ENCODE data around the gene B4GALNT4.
"Not testable (repeated sequence)": the region's sequence is repeated elsewhere in the genome, so short reads cannot be mapped to it uniquely, and the experiment has no call there.

The B4GALNT4 gene

DNA sequence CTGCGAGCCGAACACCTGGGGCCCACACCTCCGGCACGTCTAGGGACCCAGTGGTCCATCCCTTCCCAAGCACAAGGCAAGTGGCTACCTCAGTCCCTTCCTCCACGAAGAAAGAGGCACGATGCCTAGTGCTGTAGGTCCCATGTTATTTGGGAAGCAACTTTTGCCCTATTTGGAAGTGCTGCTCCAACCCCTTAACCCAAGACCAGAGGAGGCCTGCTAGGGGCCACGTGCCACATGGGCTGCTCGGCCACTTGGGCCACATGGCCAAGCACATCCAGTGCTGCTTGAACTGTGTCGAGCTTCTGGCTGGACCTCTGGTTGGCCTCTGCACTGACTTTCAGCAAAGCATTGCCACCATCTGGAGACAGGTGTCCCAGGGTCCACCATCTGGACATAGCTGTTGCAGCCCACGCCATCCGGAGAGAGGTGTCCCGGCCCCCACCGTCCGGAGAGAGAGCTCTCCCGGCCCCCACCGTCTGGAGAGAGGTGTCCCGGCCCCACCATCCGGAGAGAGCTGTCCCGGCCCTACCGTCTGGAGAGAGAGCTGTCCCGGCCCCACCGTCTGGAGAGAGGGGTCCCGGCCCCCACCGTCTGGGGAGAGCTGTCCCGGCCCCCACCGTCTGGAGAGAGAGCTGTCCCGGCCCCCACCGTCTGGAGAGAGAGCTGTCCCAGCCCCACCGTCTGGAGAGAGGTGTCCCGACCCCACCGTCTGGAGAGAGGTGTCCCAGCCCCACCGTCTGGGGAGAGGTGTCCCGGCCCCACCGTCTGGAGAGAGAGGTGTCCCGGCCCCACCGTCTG is 6.5 kb upstream of the B4GALNT4 start:
- Histone ChIP-seq H3K36me3 (no peaks in the 10 kb centered on the region), H3K27ac (no peak overlapping the region)

DNA sequence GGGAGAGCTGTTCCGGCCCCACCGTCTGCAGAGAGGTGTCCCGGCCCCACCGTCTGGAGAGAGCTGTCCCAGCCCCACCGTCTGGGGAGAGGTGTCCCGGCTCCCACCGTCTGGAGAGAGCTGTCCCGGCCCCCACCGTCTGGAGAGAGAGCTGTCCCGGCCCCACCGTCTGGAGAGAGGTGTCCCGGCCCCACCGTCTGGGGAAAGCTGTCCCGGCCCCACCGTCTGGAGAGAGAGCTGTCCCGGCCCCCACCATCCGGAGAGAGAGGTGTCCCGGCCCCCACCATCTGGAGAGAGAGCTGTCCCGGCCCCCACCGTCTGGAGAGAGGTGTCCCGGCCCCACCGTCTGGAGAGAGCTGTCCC is 5.9 kb upstream of the B4GALNT4 start:
- H3K4me3 ChIP-seq (ENCODE audit: low read depth in 1 of 2, low read length in 1 of 2); H3K4me1 ChIP-seq (ENCODE audit: control insufficient read depth in 1 of 2, insufficient read depth in 1 of 2, low read depth in 1 of 2, low read length in 1 of 2); H3K9me3 ChIP-seq; H3K36me3 ChIP-seq; H3K27ac ChIP-seq: not testable (repeated sequence)
- H3K27me3 ChIP-seq = peaks cover 45% of the 10 kb centered on the region

More for the DNA sequence above, 6.5 kb upstream of the B4GALNT4 start:
- Histone ChIP-seq H3K4me1 (ENCODE audit: control insufficient read depth in 1 of 2, insufficient read depth in 1 of 2, low read depth in 1 of 2, low read length in 1 of 2) (no peaks in the 10 kb centered on the region), H3K9me3 (no peaks in the 10 kb centered on the region), H3K4me3 (ENCODE audit: low read depth in 1 of 2, low read length in 1 of 2) (no peak overlapping the region), H3K27me3 (peaks cover 45% of the 10 kb centered on the region)
- no peak for TF ChIP-seq CTCF (IDR thresholded peaks at IDR 0.05)

- H3K27me3 ChIP-seq = peaks cover 47% of the 10 kb centered on the region
- no peaks in the 10 kb centered on the region for H3K36me3 ChIP-seq
- TF ChIP-seq CTCF (IDR thresholded peaks at IDR 0.05) = no peak
- no peak overlapping the region for H3K27ac ChIP-seq
- no peak overlapping the region for H3K4me3 ChIP-seq (ENCODE audit: low read depth in 1 of 2, low read length in 1 of 2)
- no peaks in the 10 kb centered on the region for H3K9me3 ChIP-seq
- H3K4me1 ChIP-seq (ENCODE audit: control insufficient read depth in 1 of 2, insufficient read depth in 1 of 2, low read depth in 1 of 2, low read length in 1 of 2) = no peaks in the 10 kb centered on the region
Observed at GRCh38 chr11:363948-364761, 5.1 kb upstream of the B4GALNT4 start.

- TF ChIP-seq CTCF (IDR thresholded peaks at IDR 0.05) = no peak
- Histone ChIP-seq H3K27me3 (peaks cover 56% of the 10 kb centered on the region), H3K9me3 (no peaks in the 10 kb centered on the region), H3K27ac (no peak overlapping the region), H3K4me3 (ENCODE audit: low read depth in 1 of 2, low read length in 1 of 2) (no peak overlapping the region), H3K36me3 (no peaks in the 10 kb centered on the region), H3K4me1 (ENCODE audit: control insufficient read depth in 1 of 2, insufficient read depth in 1 of 2, low read depth in 1 of 2, low read length in 1 of 2) (no peaks in the 10 kb centered on the region)
Observed at GRCh38 chr11:364991-365725, 4.1 kb upstream of the B4GALNT4 start.

DNA sequence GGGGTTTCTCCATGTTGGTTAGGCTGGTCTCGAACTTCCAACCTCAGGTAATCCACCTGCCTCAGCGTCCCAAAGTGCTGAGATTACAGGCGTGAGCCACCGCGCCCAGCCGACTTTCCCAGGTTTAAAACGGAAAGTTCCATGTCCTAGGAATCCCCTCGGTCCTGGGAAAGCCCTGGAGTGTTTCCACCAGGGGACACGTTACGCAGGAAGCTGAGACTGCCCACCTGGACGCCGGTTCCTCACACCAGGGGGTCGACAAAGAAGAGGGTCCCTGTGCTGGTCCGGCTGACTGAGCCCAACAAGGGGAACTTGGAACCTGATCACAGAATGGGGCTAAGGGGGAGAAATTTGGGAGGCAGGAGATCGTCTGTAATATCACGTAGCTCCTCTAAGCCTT is 3.5 kb upstream of the B4GALNT4 start:
- no peaks in the 10 kb centered on the region for H3K36me3 ChIP-seq
- peaks cover 63% of the 10 kb centered on the region for H3K27me3 ChIP-seq
- H3K4me3 ChIP-seq (ENCODE audit: low read depth in 1 of 2, low read length in 1 of 2) = no peak overlapping the region
- H3K4me1 ChIP-seq (ENCODE audit: control insufficient read depth in 1 of 2, insufficient read depth in 1 of 2, low read depth in 1 of 2, low read length in 1 of 2) = no peaks in the 10 kb centered on the region
- no peak for TF ChIP-seq CTCF (IDR thresholded peaks at IDR 0.05)
- H3K27ac ChIP-seq = no peak overlapping the region
- H3K9me3 ChIP-seq = no peaks in the 10 kb centered on the region
